ENCODE data around the gene MYL3. TPM values are rescaled to one million over a fixed set of nuclear protein-coding genes. Genes with fewer than 3 reads are reported as not detected.

MYL3 gene
- polyA plus RNA-seq, 1 donor (not counting 4 experiments of a cell fraction or from before 2014, with no cell fraction given): not detected

GRCh38 chr3:46864061-46864881, 1.0 kb upstream of the MYL3 start:
- no peak for FAIRE-seq
- dilution Hi-C loops (cut with MboI; ENCODE audit: extremely low pct_ligation_motif_present, low sequenced_read_pairs): no loop called here
- no peak overlapping the region for H3K27ac ChIP-seq (ENCODE audit: control insufficient read depth, insufficient read depth, low read length)

GRCh38 chr3:46862369-46863025, 747 bp downstream of the MYL3 start:
- Histone ChIP-seq H3K27me3 (ENCODE audit: control insufficient read depth, extremely low read depth, insufficient read depth, low read length) (peaks cover 17% of the 10 kb centered on the region), H3K27ac (ENCODE audit: control insufficient read depth, insufficient read depth, low read length) (no peak overlapping the region), H3K9me3 (ENCODE audit: control insufficient read depth, low read depth, low read length) (no peaks in the 10 kb centered on the region), H3K4me2 (ENCODE audit: control insufficient read depth, extremely low read depth, insufficient read depth, low read depth, low read length) (no peak overlapping the region), H4K20me1 (ENCODE audit: control insufficient read depth, extremely low read depth, insufficient read depth, low read length) (peaks cover 4% of the 10 kb centered on the region), H3K4me1 (ENCODE audit: control insufficient read depth, extremely low read depth, insufficient read depth, low read length) (no peaks in the 10 kb centered on the region), H3K4me3 (ENCODE audit: control insufficient read depth in 2 of 3, extremely low read depth in 1 of 3, insufficient read depth in 2 of 3, low read depth in 1 of 3, low read length in 3 of 3) (no peak overlapping the region), H3K9ac (ENCODE audit: control insufficient read depth, extremely low read depth, insufficient read depth, low read length) (no peak overlapping the region), H2AFZ (ENCODE audit: control insufficient read depth, low read length) (no peak overlapping the region), H3K9me1 (ENCODE audit: control insufficient read depth, extremely low read depth, insufficient read depth, low read length) (no peaks in the 10 kb centered on the region), H3K36me3 (ENCODE audit: control insufficient read depth in 2 of 2, extremely low read depth in 1 of 2, insufficient read depth in 2 of 2, low read length in 2 of 2) (no peaks in the 10 kb centered on the region), H3K79me2 (ENCODE audit: control insufficient read depth, insufficient read depth, low read length) (no peaks in the 10 kb centered on the region)
- no peak for TF ChIP-seq CTCF (optimal IDR thresholded peaks at IDR 0.05 in 1 of 3, IDR thresholded peaks at IDR 0.05 in 1 of 3, conservative IDR thresholded peaks at IDR 0.05 in 1 of 3; ENCODE audit: extremely low read depth in 1 of 3, insufficient read depth in 2 of 3, low read length in 3 of 3)
- TF ChIP-seq EZH2 (IDR thresholded peaks at IDR 0.05; ENCODE audit: low read length): no peak
- DNase-seq (ENCODE audit: low read depth, low spot score) (no peak), FAIRE-seq (no peak)
- dilution Hi-C loops (cut with MboI; ENCODE audit: extremely low pct_ligation_motif_present, low sequenced_read_pairs): no loop called here

More at GRCh38 chr3:46864061-46864881, 1.0 kb upstream of the MYL3 start:
- H3K4me1 ChIP-seq (ENCODE audit: control insufficient read depth, extremely low read depth, insufficient read depth, low read length): no peaks in the 10 kb centered on the region
- no peak overlapping the region for H3K4me2 ChIP-seq (ENCODE audit: control insufficient read depth, extremely low read depth, insufficient read depth, low read depth, low read length)
- no peaks in the 10 kb centered on the region for H3K9me1 ChIP-seq (ENCODE audit: control insufficient read depth, extremely low read depth, insufficient read depth, low read length)
- H4K20me1 ChIP-seq (ENCODE audit: control insufficient read depth, extremely low read depth, insufficient read depth, low read length): peaks cover 4% of the 10 kb centered on the region
- H3K4me3 ChIP-seq (ENCODE audit: control insufficient read depth in 2 of 3, extremely low read depth in 1 of 3, insufficient read depth in 2 of 3, low read depth in 1 of 3, low read length in 3 of 3): no peak overlapping the region
- no peak overlapping the region for H2AFZ ChIP-seq (ENCODE audit: control insufficient read depth, low read length)
- no peaks in the 10 kb centered on the region for H3K79me2 ChIP-seq (ENCODE audit: control insufficient read depth, insufficient read depth, low read length)
- DNase-seq (ENCODE audit: low read depth, low spot score): no peak
- H3K9ac ChIP-seq (ENCODE audit: control insufficient read depth, extremely low read depth, insufficient read depth, low read length): no peak overlapping the region
- no peaks in the 10 kb centered on the region for H3K9me3 ChIP-seq (ENCODE audit: control insufficient read depth, low read depth, low read length)
- no peak for TF ChIP-seq EZH2 (IDR thresholded peaks at IDR 0.05; ENCODE audit: low read length)
- no peak for TF ChIP-seq CTCF (optimal IDR thresholded peaks at IDR 0.05 in 1 of 3, IDR thresholded peaks at IDR 0.05 in 1 of 3, conservative IDR thresholded peaks at IDR 0.05 in 1 of 3; ENCODE audit: extremely low read depth in 1 of 3, insufficient read depth in 2 of 3, low read length in 3 of 3)
- no peaks in the 10 kb centered on the region for H3K36me3 ChIP-seq (ENCODE audit: control insufficient read depth in 2 of 2, extremely low read depth in 1 of 2, insufficient read depth in 2 of 2, low read length in 2 of 2)
- peaks cover 10% of the 10 kb centered on the region for H3K27me3 ChIP-seq (ENCODE audit: control insufficient read depth, extremely low read depth, insufficient read depth, low read length)
